ENCODE data around the gene PGM5.

The PGM5 gene

GRCh38 chr9:68443624-68444023 is 87.2 kb downstream of the PGM5 start:
- peak; percentile 3 for DNase-seq

DNA sequence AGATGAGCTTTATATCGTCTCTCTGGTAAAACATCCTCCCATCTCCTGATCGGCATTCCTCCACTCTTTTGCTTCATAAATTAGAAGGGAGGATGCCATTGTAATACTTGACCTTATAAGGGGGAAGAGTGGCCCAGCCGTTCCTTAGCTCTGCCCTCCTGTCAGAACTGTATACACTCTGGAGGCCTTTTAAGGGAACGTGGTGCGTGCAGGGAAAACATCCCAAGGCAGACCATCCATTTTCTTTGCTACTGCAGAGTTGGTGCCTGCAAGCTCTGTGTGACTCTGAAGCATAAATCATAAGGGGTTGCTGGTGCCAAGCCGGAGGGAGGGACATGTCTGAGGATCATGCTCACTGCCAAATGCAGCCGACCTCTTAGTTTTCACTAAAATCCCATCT is 90.4 kb downstream of the PGM5 start:
- no peak for DNase-seq

DNA sequence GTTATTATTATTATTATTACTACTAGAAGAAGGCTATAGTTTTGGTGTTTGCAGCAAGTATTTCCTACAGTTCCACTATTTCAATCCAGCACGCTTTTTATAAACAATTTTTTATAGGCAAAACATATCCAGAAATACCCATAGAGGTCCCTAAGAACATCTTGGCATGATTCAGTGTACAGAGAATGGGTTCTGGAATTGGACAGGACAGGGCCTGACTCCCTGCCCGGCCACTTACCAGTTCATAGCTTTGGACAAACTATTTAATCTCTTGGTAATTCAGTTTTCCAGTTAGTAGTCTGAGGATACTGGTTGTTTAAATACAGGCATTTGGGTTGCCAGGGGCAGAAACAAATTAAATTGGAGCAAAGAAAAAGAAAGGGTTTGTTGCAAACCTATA is 91.2 kb downstream of the PGM5 start:
- DNase-seq, result no peak

GRCh38 chr9:68454579-68455334 is 98.3 kb downstream of the PGM5 start:
- no peak for DNase-seq

GRCh38 chr9:68455451-68455850 is 99.0 kb downstream of the PGM5 start:
- DNase-seq, result no peak

GRCh38 chr9:68457803-68458202 is 101.4 kb downstream of the PGM5 start:
- DNase-seq, result no peak

GRCh38 chr9:68458918-68459317 is 102.5 kb downstream of the PGM5 start:
- DNase-seq, result no peak

DNA sequence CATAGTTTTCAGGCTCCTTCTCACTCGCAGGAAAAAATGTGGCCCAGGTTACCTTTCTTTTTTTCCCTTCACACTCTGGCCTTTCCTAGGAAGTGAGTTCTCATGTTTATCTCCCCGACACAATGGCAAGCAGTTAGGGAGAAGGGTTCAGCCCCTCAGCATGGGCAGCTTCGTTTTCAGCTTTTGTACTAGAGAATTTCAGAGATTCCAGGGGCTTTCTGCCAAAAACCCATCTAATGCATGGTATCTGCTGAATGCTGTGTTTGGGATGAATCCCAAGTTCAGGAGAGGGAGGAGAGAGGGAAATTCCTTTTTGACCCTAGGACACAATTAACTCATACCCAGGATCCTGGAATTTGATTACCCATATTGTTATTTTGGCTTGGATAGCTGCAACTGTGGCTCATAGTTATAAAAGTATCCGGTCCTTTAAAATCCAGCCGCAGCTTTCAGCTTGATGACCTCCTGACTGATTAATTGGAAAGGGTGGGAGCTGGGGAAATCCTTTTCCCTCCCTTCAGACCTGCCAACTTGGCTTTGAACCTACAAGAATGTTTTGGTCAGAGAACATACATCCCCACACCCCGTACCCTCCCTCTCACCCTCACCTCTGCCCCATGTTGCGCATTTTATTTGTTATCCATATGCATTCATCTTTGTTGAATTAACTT is 105.8 kb downstream of the PGM5 start:
- no peak for DNase-seq

- DNase-seq, result no peak
Measured at GRCh38 chr9:68470067-68470466, 113.7 kb downstream of the PGM5 start.

DNA sequence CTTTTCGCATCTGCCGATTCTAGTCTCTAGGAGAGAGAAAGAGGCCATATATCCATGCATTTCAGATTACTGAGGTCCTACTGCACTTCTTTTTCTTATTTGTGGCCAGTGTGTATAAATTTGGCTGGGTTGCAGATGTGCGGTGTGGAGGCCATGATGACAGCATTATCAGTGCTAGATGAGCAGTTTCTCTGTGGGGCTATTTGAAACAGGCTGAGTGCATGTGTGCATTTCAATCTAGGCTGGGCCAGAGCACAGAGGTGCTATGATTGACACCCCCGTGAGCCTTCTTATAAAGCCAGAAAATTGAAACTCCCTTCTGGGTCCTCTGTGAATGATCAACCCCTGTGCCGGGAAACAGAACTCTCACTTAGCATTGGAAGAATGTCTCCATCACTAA is 114.2 kb downstream of the PGM5 start:
- DNase-seq, result no peak

- DNase-seq, result no peak
Measured at GRCh38 chr9:68472119-68472518, 115.7 kb downstream of the PGM5 start.

DNA sequence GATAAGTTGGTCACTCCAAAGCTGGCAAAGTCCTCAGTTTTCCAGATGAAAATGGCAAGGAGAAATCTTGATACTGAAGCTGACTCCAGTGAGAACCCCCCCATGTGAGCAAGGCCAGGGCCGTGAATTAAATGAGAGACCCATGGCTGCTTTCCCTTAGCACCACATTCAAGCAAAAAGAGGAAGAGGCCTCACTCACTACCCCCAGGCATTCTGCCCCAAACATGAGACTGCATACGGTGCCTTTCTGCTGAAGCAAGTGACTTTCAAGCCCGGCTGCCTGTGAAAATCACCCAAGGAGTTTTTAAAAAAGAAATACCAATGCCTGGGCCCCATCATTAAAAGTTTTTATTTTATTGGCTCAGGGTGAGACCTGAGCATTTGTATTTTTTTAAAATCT is 117.4 kb downstream of the PGM5 start:
- DNase-seq, result no peak

GRCh38 chr9:68476422-68476821 is 120.0 kb downstream of the PGM5 start:
- no peak for DNase-seq

GRCh38 chr9:68476847-68477246 is 120.4 kb downstream of the PGM5 start:
- no peak for DNase-seq

DNA sequence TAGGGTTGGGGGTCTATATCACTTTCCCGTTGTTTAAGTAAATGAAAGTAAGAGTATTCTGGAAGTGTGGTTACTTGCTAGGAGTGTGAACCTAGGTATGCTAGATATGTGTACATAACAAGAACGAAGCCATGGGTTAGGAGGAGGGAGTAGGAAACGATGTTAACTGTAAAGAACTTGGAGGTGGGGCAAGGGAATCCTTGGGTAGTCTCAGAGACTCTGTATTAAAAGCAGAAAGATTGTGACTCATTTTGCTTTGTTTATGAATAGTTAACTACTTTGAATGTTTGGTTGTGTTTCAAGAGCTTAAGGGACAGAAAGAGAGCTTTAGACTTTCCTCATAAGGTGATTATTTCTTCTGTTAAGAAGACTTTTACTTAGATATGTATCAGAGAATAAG is 124.4 kb downstream of the PGM5 start:
- DNase-seq, result no peak

- DNase-seq, result no peak
Measured at GRCh38 chr9:68482548-68482947, 126.1 kb downstream of the PGM5 start.

DNA sequence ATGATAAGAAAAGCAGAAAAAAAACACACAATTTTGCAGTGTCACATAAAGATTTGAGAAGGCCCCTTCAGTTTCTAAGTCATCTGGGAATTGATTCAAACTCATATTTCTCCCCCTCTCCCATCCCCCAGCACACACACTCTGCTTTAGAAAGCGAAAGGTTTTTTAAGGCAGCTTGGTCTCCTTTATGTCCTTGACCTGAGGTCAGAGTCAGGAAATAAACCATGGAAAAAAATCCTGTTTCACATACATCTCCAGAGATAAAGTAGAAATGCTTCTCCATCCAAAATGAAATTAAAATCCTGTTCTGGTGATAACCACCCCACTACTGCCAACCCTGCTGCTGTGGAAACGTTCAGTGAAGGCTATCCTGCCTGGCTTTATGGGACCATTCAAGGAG is 131.7 kb downstream of the PGM5 start:
- DNase-seq, result no peak

DNA sequence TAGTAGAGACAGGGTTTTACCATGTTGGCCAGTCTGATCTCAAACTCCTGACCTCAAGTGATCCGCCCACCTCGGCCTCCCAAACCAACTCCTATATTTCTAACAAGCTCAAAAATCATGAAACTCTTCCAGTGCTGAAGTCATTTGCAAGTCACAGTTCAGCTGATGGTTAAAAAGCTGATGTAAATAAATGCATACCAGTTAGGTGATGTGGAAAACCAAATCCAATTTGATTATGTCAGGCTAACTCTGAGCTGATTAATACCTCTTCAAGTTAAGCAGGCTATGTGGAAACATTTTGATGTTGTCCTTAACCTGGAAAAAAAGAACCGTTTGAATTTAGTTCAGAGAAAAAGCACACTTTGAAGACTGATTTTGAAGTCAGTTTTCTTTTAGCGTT is 133.2 kb downstream of the PGM5 start:
- no peak for DNase-seq

GRCh38 chr9:68492806-68493205 is 136.4 kb downstream of the PGM5 start:
- DNase-seq, result no peak

GRCh38 chr9:68493541-68493940 is 137.1 kb downstream of the PGM5 start:
- no peak for DNase-seq

- DNase-seq, result no peak
Measured at GRCh38 chr9:68493958-68494577, 137.7 kb downstream of the PGM5 start.

DNA sequence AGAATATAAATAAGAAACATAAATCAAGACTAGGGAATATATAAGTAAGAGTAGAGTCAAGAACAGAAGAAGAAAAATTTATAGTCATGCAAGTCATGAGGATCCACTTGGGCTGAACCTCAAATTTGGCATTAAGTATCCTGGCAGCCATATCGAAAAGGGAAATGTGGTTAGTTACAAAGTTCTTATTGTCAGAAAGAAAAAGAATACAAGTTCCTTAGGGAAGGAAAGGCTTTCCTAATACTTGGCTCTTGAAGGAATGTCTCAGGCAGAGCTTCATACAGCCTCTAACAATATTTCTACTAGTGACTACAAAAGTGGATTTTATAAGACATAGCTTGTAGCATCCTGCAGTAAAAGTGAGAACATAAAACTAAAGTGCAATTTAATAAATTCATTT is 138.8 kb downstream of the PGM5 start:
- DNase-seq, result no peak

DNA sequence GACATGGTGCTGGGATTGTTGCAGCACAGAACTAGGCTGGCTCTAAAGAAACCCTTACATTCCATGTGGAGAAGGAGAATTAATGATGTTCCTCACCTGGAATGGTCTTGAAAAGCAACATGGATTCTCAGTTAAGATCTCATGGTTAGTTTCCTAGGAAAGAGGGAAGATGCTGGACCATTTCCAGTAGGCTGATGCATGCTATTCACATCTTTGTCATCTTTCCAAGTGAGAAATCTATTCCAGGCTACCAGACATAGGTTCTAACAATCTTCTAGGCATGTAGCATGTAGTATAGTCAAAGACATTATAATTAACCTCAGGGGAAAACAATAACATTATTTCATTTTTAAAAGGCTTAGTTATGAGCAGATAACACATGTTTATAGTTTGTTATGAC is 139.9 kb downstream of the PGM5 start:
- no peak for DNase-seq

- DNase-seq, result no peak
Measured at GRCh38 chr9:68497629-68498028, 141.2 kb downstream of the PGM5 start.
